ENCODE data around the gene OR7G2.

DNA sequence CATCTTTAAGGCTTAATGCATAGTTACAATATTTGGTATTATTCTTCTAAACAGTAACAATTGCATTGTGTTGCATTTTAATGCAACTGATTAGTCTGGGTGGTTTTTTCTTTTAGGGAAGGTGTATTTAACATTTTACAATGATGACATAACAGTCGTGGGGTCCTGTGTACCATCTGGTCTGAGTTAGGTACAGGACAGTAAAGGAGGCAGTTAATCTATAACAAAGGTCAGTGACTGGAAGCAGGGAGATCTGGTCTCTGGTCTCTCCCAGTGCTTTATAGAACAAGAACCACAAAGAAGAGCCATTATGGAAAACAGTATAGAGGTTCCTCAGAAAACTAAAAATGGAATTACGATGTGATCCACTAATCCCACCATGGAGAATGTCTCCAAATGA lies 2.7 kb upstream of the OR7G2 start:
- no peak for TF ChIP-seq POLR2A (IDR thresholded peaks at IDR 0.05)
- TF ChIP-seq, protein P1, sequence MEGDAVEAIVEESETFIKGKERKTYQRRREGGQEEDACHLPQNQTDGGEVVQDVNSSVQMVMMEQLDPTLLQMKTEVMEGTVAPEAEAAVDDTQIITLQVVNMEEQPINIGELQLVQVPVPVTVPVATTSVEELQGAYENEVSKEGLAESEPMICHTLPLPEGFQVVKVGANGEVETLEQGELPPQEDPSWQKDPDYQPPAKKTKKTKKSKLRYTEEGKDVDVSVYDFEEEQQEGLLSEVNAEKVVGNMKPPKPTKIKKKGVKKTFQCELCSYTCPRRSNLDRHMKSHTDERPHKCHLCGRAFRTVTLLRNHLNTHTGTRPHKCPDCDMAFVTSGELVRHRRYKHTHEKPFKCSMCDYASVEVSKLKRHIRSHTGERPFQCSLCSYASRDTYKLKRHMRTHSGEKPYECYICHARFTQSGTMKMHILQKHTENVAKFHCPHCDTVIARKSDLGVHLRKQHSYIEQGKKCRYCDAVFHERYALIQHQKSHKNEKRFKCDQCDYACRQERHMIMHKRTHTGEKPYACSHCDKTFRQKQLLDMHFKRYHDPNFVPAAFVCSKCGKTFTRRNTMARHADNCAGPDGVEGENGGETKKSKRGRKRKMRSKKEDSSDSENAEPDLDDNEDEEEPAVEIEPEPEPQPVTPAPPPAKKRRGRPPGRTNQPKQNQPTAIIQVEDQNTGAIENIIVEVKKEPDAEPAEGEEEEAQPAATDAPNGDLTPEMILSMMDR (IDR thresholded peaks at IDR 0.05), result no peak
